GM18519 (cell line): ENCODE results near the gene TMEM131.
"Not testable (repeated sequence)": the region's sequence is repeated elsewhere in the genome, so short reads cannot be mapped to it uniquely, and the experiment has no call there.

Experiments
- ATAC-seq: cut with Tn5 transposase; IDR thresholded peaks from one replicate; pipeline ENCODE4 v1.9.1; 2021; ENCODE audit warnings: mild to moderate bottlenecking, moderate library complexity; ENCODE audit not compliant: unreplicated experiment, low FRiP score

Gene TMEM131

GRCh38 chr2:97963079-97963406 lies 32.7 kb downstream of the TMEM131 start:
- ATAC-seq, result no peak

- no peak for ATAC-seq
Observed at GRCh38 chr2:97961534-97961933, 34.2 kb downstream of the TMEM131 start.

- no peak for ATAC-seq
Observed at GRCh38 chr2:97958184-97958583, 37.6 kb downstream of the TMEM131 start.

GRCh38 chr2:97957432-97958183 lies 38.1 kb downstream of the TMEM131 start:
- no peak for ATAC-seq

- not testable (repeated sequence) for ATAC-seq
Observed at GRCh38 chr2:97956753-97957152, 39.0 kb downstream of the TMEM131 start.

- no peak for ATAC-seq
Observed at GRCh38 chr2:97953853-97954252, 41.9 kb downstream of the TMEM131 start.

- ATAC-seq, result no peak
Observed at GRCh38 chr2:97952357-97952756, 43.4 kb downstream of the TMEM131 start.

GRCh38 chr2:97951155-97951680 lies 44.5 kb downstream of the TMEM131 start:
- no peak for ATAC-seq

GRCh38 chr2:97950329-97951154 lies 45.2 kb downstream of the TMEM131 start:
- ATAC-seq, result no peak

- no peak for ATAC-seq
Observed at GRCh38 chr2:97948926-97949325, 46.8 kb downstream of the TMEM131 start.

GRCh38 chr2:97945791-97946190 lies 50.0 kb downstream of the TMEM131 start:
- ATAC-seq, result no peak

- ATAC-seq, result no peak
Observed at GRCh38 chr2:97936881-97937280, 58.9 kb downstream of the TMEM131 start.

- no peak for ATAC-seq
Observed at GRCh38 chr2:97936199-97936598, 59.5 kb downstream of the TMEM131 start.

- no peak for ATAC-seq
Observed at GRCh38 chr2:97935719-97936161, 60.0 kb downstream of the TMEM131 start.

- no peak for ATAC-seq
Observed at GRCh38 chr2:97932975-97933662, 62.6 kb downstream of the TMEM131 start.

- ATAC-seq, result no peak
Observed at GRCh38 chr2:97931858-97932225, 63.9 kb downstream of the TMEM131 start.

- no peak for ATAC-seq
Observed at GRCh38 chr2:97931118-97931857, 64.5 kb downstream of the TMEM131 start.

GRCh38 chr2:97928591-97928990 lies 67.2 kb downstream of the TMEM131 start:
- ATAC-seq, result no peak

GRCh38 chr2:97926946-97927345 lies 68.8 kb downstream of the TMEM131 start:
- ATAC-seq, result no peak

GRCh38 chr2:97924194-97924593 lies 71.6 kb downstream of the TMEM131 start:
- no peak for ATAC-seq
